Urinary bladder (tissue), 4 donors: ENCODE results near the gene NKD2. TPM values are rescaled to one million over a fixed set of nuclear protein-coding genes. Genes with fewer than 3 reads are reported as not detected.
"Not testable (repeated sequence)": the region's sequence is repeated elsewhere in the genome, so short reads cannot be mapped to it uniquely, and the experiment has no call there.

ENCODE experiments used
- DNase-seq: peaks from one replicate; pipeline ENCODE4 v3.0.0-alpha.2; 2015; ENCODE audit errors: extremely low spot score
- H3K27ac ChIP-seq: one replicate; pipeline ENCODE4 v1.5.1; 2013; ENCODE audit warnings: low read depth, mild to moderate bottlenecking, moderate library complexity
- H3K36me3 ChIP-seq: one replicate; pipeline ENCODE4 v1.6.1; 2013; ENCODE audit warnings: mild to moderate bottlenecking, moderate library complexity; ENCODE audit not compliant: insufficient read depth
- H3K4me1 ChIP-seq: one replicate; pipeline ENCODE4 v1.6.1; 2013; ENCODE audit warnings: mild to moderate bottlenecking, moderate library complexity; ENCODE audit not compliant: insufficient read depth
- H3K4me3 ChIP-seq: one replicate; pipeline ENCODE4 v1.5.1; 2013; ENCODE audit warnings: low read depth, low read length
- WGBS: extraction: QIAGEN DNeasy Blood & Tissue Kit; methylation state at CpG from one replicate; pipeline ENCODE4 v1.1.7; 2013; 5-methylcytosine and 5-hydroxymethylcytosine counted together
- polyA plus RNA-seq: library from polyadenylated mRNA; stranded (reverse); fragments of 200-250 nt; gene quantifications from one replicate; pipeline ENCODE4 v1.2.3, GENCODE V29; 2013
- total RNA-seq: library from RNA; depleted of rRNA; stranded (reverse); fragments of >200 nt; gene quantifications from one replicate; pipeline ENCODE4 v1.2.3, GENCODE V29; 2014
- donor health status: healthy with polysubstance abuse.
- donor health status: healthy.

The NKD2 gene
- total and polyA plus RNA-seq, 2 donors, result 1.3 to 7.5 TPM

GRCh38 chr5:1000329-1000728, 8.3 kb upstream of the NKD2 start:
- Histone ChIP-seq H3K36me3 (no peaks in the 10 kb centered on the region), H3K27ac (no peak overlapping the region), H3K4me1 (peaks cover 3% of the 10 kb centered on the region), H3K4me3 (no peak overlapping the region)
- DNase-seq, result no peak
- 90% methylated on average over 9 of the region's 9 CpGs for WGBS

DNA sequence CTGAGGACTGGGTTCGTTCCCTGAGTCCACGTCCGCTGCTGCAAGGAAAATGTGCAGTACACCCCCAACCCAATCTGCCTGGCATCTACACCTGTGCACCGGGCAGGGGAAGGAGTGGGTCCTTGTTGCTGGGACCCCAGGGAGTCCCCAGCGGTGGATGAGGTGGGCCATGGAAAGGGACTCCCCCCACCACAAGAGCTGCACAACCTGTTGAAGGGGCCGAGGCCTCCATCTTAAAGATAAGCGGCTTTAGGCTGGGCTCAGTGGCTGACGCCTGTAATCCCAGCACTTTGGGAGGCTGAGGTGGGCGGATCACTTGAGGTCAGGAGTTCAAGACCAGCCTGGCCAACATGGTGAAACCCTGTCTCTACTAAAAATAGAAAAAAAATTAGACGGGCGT, 7.8 kb upstream of the NKD2 start:
- not testable (repeated sequence) for H3K4me1 ChIP-seq, DNase-seq, H3K4me3 ChIP-seq, H3K36me3 ChIP-seq, H3K27ac ChIP-seq
- 96% methylated on average over 11 of the region's 11 CpGs for WGBS

DNA sequence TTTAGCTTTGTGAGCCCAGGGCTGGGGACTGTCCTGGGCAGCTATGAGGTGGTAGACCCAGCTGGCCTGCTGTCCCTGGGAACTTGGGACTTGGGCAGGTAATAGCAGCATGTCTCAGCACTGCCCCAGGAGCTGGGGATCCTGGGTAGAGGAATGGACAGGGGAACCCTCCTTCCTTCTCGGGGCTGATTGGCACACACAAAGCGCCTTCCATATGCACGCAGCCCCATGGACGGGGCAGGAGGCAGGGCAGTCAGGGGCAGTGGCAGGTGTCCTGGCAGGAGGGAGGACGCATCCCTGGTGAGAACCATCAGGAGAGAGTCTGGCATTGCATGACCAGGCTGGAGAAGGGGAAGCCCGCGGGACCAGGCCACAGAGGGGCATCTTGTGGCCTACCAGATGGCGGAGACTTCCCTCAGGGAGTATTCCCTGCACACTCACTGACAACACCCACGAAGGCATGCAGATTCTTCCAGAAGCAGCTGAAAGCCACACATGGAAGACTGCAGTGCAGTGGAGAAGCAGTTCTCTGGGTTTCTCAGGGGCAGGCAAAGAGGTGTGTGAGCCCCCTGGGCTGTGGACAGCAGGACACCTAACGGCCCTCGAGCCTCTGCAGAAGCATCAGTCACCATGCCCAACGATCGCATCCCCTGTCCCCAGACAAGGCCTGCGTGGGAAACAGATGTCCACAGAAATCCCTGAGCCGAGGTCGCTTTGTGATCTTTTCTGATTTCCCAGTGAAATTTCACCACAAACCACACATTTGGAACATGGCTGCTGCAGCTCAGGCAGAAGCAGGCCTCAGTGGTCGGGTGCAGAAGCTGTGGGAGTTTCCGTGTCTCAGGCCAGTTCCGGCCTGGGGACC, 7.0 kb upstream of the NKD2 start:
- Histone ChIP-seq H3K4me1 (peaks cover 4% of the 10 kb centered on the region), H3K4me3 (no peak overlapping the region), H3K27ac (no peak overlapping the region), H3K36me3 (no peaks in the 10 kb centered on the region)
- WGBS, result 93% methylated on average over 19 of the region's 19 CpGs
- DNase-seq, result no peak

DNA sequence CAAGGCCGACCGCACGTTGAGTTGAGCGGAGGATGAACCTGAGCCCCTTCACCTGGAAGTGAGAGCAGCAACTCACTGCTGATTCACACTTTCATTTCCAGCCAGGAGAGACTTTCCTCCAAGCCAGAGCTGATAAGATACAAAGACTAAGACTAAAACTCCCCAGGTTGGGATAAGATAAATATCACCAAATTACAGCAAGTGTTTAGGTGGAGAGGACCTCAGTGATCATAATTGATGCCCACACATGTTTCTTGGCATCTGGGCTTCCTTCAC, 6.4 kb upstream of the NKD2 start:
- no peaks in the 10 kb centered on the region for H3K36me3 ChIP-seq

DNA sequence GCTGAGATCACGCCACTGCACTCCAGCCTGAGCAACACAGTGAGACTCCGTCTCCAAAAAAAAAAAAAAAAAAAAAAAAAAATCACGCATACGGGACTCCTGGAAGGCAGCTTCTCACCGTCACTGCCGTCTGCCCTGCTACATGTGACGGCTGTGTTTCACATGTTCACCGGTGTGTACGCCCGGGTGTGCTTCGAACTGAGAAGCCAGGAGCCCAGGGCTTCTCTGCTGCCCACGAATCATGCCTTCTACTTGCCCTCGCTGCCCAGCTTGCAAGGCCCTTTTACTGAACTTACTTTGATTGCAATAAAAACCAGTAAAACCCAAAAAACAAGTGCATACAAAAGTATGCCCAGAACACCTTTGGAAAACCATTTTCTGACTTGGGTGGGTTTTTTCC, 5.8 kb upstream of the NKD2 start:
- Histone ChIP-seq H3K4me3 (no peak overlapping the region), H3K27ac (no peak overlapping the region), H3K36me3 (no peaks in the 10 kb centered on the region), H3K4me1 (peaks cover 4% of the 10 kb centered on the region)
- WGBS, result 90% methylated on average over 13 of the region's 13 CpGs
- DNase-seq, result no peak

More for the DNA sequence above, 6.4 kb upstream of the NKD2 start:
- Histone ChIP-seq H3K27ac (no peak overlapping the region), H3K4me3 (no peak overlapping the region), H3K4me1 (peaks cover 4% of the 10 kb centered on the region)
- DNase-seq, result no peak
- WGBS, result 88% methylated on average over 4 of the region's 4 CpGs

GRCh38 chr5:1003296-1003937, 5.2 kb upstream of the NKD2 start:
- Histone ChIP-seq H3K36me3 (no peaks in the 10 kb centered on the region), H3K4me3 (no peak overlapping the region), H3K27ac (no peak overlapping the region), H3K4me1 (peaks cover 4% of the 10 kb centered on the region)
- no peak for DNase-seq
- 71% methylated on average over 21 of the region's 21 CpGs for WGBS

- 1% methylated on average over 88 of the region's 88 CpGs for WGBS
- Histone ChIP-seq H3K36me3 (no peaks in the 10 kb centered on the region), H3K27ac (peak overlapping the region; percentile 3), H3K4me1 (peaks cover 4% of the 10 kb centered on the region), H3K4me3 (peak overlapping the region; percentile 55)
- no peak for DNase-seq
Observed at GRCh38 chr5:1004461-1005248, 3.9 kb upstream of the NKD2 start.

GRCh38 chr5:1005249-1005851, 3.3 kb upstream of the NKD2 start:
- H3K4me3 ChIP-seq, result peak overlapping the region; percentile 55
- DNase-seq, result no peak
- no peak overlapping the region for H3K27ac ChIP-seq
- 52% methylated on average over 47 of the region's 47 CpGs for WGBS
- peaks cover 4% of the 10 kb centered on the region for H3K4me1 ChIP-seq
- H3K36me3 ChIP-seq, result no peaks in the 10 kb centered on the region

DNA sequence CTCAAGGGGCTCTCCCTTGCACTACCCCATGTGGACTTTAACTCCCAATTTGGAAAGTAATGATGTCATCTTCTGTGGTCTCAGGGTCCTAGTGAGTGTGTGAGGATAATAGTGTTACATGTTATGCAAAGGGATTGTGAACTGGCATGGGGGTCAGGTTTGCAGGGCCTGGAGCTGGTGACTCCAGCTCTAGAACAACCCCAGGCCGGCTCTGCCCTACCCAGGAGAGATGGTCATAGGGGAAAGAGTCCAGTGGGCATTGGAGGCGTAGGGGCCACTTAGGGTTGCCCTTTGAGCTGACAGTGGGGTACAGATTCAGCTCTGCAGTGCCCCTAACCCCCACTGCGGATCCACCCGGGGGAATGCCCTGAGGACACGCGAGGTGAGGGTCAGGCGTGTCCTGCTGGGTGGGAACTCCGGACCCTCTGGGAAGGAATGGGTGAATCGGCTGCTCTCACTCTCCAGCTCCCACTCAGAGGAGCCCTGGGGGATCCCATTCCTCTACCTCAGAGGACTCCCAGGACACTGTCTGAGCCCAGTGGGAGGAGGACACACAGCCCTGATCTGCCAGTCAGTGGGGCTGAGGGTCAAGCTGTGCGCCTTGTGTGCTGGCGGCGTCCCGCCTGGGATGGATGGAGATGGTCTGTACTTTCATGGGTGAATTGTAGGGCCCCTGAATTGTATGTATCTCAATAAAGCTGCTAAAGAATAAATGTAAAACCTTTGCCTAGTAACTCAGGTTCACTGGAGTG, 2.5 kb upstream of the NKD2 start:
- Histone ChIP-seq H3K27ac (no peak overlapping the region), H3K36me3 (no peaks in the 10 kb centered on the region), H3K4me3 (no peak overlapping the region), H3K4me1 (peaks cover 4% of the 10 kb centered on the region)
- DNase-seq, result no peak
- 97% methylated on average over 13 of the region's 13 CpGs for WGBS

DNA sequence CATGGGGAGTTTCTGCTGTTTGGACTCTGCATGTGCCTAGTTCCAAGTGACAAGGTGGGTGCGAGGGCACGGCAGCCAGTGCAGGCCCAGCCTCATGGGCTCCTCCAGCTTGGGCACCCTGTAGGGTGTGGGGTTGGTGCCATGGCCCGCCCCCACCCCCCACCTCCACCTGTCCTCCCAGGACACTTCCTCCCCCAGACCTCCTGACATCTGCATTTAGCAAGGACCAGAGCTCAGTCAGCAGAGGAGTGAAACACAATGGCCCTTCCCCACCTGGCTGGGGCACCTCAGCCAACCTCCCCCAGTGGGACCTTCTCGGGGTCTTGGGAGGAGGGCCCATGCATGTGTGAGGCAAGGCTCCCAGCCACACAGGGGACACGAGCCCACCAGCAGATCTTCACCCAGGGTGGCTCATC, 1.9 kb upstream of the NKD2 start:
- H3K4me3 ChIP-seq, result no peak overlapping the region
- H3K4me1 ChIP-seq, result peaks cover 4% of the 10 kb centered on the region
- 96% methylated on average over 5 of the region's 5 CpGs for WGBS
- no peak overlapping the region for H3K27ac ChIP-seq
- DNase-seq, result no peak
- no peaks in the 10 kb centered on the region for H3K36me3 ChIP-seq

DNA sequence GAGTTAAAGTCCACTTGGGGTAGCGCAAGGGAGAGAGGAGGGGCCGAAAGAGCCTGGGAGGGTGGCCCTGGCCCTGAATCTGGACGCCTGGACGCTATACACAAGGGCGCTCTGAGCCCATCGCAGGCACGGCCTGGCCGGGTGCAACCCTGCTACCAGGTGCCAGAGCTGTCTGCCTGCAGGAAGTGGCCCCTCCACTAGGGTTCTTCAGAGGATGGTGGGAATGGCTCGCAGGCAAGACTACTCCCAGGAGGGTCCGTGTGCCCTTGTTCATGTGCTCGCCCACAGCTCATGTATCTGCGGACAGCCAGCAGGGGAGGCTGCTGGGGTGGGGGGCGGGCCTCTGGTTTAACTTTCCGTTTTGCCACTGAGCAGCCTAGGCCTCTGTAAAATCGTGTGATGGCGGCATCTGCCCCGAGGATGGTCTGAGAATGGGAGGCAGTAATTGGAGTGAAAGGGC, 1.4 kb upstream of the NKD2 start:
- no peak overlapping the region for H3K27ac ChIP-seq
- H3K36me3 ChIP-seq, result no peaks in the 10 kb centered on the region
- no peak for DNase-seq
- 89% methylated on average over 17 of the region's 17 CpGs for WGBS
- H3K4me1 ChIP-seq, result peaks cover 4% of the 10 kb centered on the region
- H3K4me3 ChIP-seq, result no peak overlapping the region

DNA sequence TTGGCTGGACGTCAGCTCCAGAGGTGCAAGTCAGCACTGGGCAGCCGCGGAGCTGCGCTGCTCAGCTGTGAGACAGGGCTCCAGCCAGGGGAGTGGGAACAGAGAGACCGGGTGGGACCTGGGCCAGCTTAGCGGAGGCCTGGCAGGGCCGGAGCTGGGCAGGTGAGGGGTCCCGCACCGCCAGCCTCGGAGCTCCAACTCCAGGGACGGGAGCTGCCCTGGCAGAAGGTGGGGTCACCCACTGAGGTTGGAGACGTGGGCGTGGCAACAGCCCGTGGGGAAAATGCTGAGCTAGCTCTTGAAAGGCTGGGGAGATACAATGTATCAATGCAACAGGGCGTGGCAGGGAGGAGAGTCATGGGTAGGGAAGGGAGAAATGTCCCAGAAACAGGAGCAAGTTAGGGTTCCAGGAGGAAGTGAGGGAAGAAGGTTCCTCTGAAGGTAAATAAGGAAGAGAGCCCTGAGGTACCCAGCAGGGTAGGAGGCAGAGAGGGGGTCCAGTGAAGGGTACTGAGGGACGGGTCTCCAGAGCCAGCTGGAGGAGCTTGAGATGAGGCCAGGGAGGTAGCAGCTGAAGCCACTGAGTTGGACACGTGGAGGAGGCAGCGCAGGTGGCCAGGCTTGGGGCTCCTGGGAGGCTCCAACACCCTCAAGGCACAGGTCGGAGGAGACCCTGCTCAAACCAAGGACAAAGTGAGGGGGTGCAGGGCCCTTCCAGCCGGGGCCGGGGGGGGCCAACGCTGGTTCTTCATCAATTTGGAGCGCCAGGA, 736 bp upstream of the NKD2 start:
- DNase-seq, result no peak
- H3K27ac ChIP-seq, result no peak overlapping the region
- peaks cover 4% of the 10 kb centered on the region for H3K4me1 ChIP-seq
- H3K4me3 ChIP-seq, result no peak overlapping the region
- 69% methylated on average over 23 of the region's 23 CpGs for WGBS
- H3K36me3 ChIP-seq, result no peaks in the 10 kb centered on the region
